Sciatic nerve (tissue), 2 donors: ENCODE data around the gene H3-3A. TPM values are rescaled to one million over a fixed set of nuclear protein-coding genes. Genes with fewer than 3 reads are reported as not detected.
"Not testable (repeated sequence)": the region's sequence is repeated elsewhere in the genome, so short reads cannot be mapped to it uniquely, and the experiment has no call there.

ENCODE experiments used
- ATAC-seq: fragments of 200-7000 bp; cut with Tn5 transposase; one replicate; pipeline ENCODE4 v1.9.1; 2020; ENCODE audit warnings: mild to moderate bottlenecking, moderate library complexity
- DNase-seq: peaks from one replicate; pipeline ENCODE4 v3.0.0-alpha.2; 2020; ENCODE audit warnings: low spot score
- intact Hi-C: fragments of 100-400 bp; cut with DNase I; formaldehyde crosslinking; loops from one replicate; pipeline ENCODE4 v1.14.2; 2022
- total RNA-seq: library from RNA; stranded (reverse); fragmentation: NEBNext Ultra II Directional; extraction: Animal tissue kit (Norgen Biotek cat#: 25700); gene quantifications from one replicate; pipeline ENCODE4 v1.2.1, GENCODE V29; 2021
- donor health status: DM: no; HTN: no; CAD: no.
- donor health status: DM: no; HTN: no; CAD: no.

H3-3A gene
- total RNA-seq, 1 donor from 2014 or later, result 314 TPM

- DNase-seq, result no peak
- intact Hi-C loops, result no loop called here
- no peak for ATAC-seq
Observed at GRCh38 chr1:226076378-226076777, 13.9 kb downstream of the H3-3A start.

GRCh38 chr1:226078374-226078773, 15.9 kb downstream of the H3-3A start:
- intact Hi-C loops, result no loop called here
- no peak for ATAC-seq
- DNase-seq, result no peak

GRCh38 chr1:226082587-226082917, 20.0 kb downstream of the H3-3A start:
- intact Hi-C loops, result no loop called here
- DNase-seq (no peak), ATAC-seq (no peak)

GRCh38 chr1:226082959-226083301, 20.4 kb downstream of the H3-3A start:
- intact Hi-C loops, result no loop called here
- ATAC-seq, result peak; percentile 91
- peak; percentile 84 for DNase-seq

- DNase-seq, result peak; percentile 97
- ATAC-seq, result peak; percentile 98
Observed at GRCh38 chr1:226083302-226084101, 21.0 kb downstream of the H3-3A start.

GRCh38 chr1:226085675-226086285, 23.3 kb downstream of the H3-3A start:
- no peak for DNase-seq
- intact Hi-C loops, result no loop called here

More at GRCh38 chr1:226083302-226084101, 21.0 kb downstream of the H3-3A start:
- intact Hi-C loops, result no loop called here

GRCh38 chr1:226086776-226087175, 24.3 kb downstream of the H3-3A start:
- DNase-seq (no peak), ATAC-seq (no peak)
- intact Hi-C loops, result no loop called here

More at GRCh38 chr1:226085675-226086285, 23.3 kb downstream of the H3-3A start:
- no peak for ATAC-seq

- ATAC-seq, result no peak
- no peak for DNase-seq
- intact Hi-C loops, result no loop called here
Observed at GRCh38 chr1:226091461-226091860, 28.9 kb downstream of the H3-3A start.

- ATAC-seq, intact Hi-C loops, DNase-seq: not testable (repeated sequence)
Observed at GRCh38 chr1:226092048-226092820, 29.7 kb downstream of the H3-3A start.

- DNase-seq, result no peak
- no peak for ATAC-seq
- intact Hi-C loops, result no loop called here
Observed at GRCh38 chr1:226092965-226093364, 30.4 kb downstream of the H3-3A start.

GRCh38 chr1:226093621-226094020, 31.1 kb downstream of the H3-3A start:
- intact Hi-C loops, result no loop called here
- peak; percentile 14 for DNase-seq
- no peak for ATAC-seq

GRCh38 chr1:226094451-226094850, 31.9 kb downstream of the H3-3A start:
- intact Hi-C loops, result no loop called here
- peak; percentile 5 for DNase-seq
- no peak for ATAC-seq

- ATAC-seq, result no peak
- intact Hi-C loops, result no loop called here
- peak; percentile 36 for DNase-seq
Observed at GRCh38 chr1:226095286-226095685, 32.8 kb downstream of the H3-3A start.

GRCh38 chr1:226097866-226098625, 35.5 kb downstream of the H3-3A start:
- DNase-seq (no peak), ATAC-seq (no peak)
- intact Hi-C loops, result no loop called here

- DNase-seq (no peak), ATAC-seq (no peak)
Observed at GRCh38 chr1:226098870-226099835, 36.6 kb downstream of the H3-3A start.

GRCh38 chr1:226100436-226101391, 38.2 kb downstream of the H3-3A start:
- intact Hi-C loops, result no loop called here
- ATAC-seq (peak; percentile 69), DNase-seq (no peak)

More at GRCh38 chr1:226098870-226099835, 36.6 kb downstream of the H3-3A start:
- intact Hi-C loops, result no loop called here

- DNase-seq (no peak), ATAC-seq (no peak)
- intact Hi-C loops, result no loop called here
Observed at GRCh38 chr1:226104671-226105121, 42.2 kb downstream of the H3-3A start.
